Activated CD4-positive, alpha-beta T cell treated with anti-CD3 and anti-CD28 coated beads, Interleukin-2, amount 10 ng/mL, durations not matched to agents 24 days and 14 days (primary cell): ENCODE results near the gene PLBD1. TPM values are rescaled to one million over a fixed set of nuclear protein-coding genes. Genes with fewer than 3 reads are reported as not detected.
A peak's percentile ranks its signal among the peaks of the same experiment; 100 is the strongest.

Experiments
- DNase-seq: peaks from one replicate; pipeline ENCODE4 v3.0.0; 2022
- H3K27ac Mint-ChIP-seq: one replicate; pipeline ENCODE4 v1.8.0; 2022; ENCODE audit warnings: mild to moderate bottlenecking, mixed read lengths
- H3K27me3 Mint-ChIP-seq: one replicate; pipeline ENCODE4 v1.8.0; 2022; ENCODE audit warnings: mixed read lengths
- H3K36me3 Mint-ChIP-seq: one replicate; pipeline ENCODE4 v1.8.0; 2022; ENCODE audit warnings: low read depth, mild to moderate bottlenecking, mixed read lengths
- H3K4me1 Mint-ChIP-seq: one replicate; pipeline ENCODE4 v1.8.0; 2021; ENCODE audit warnings: mixed read lengths
- H3K4me3 Mint-ChIP-seq: one replicate; pipeline ENCODE4 v1.8.0; 2022; ENCODE audit warnings: mild to moderate bottlenecking, moderate library complexity, mixed read lengths
- H3K9me3 Mint-ChIP-seq: one replicate; pipeline ENCODE4 v1.8.0; 2021; ENCODE audit warnings: mixed read lengths
- intact Hi-C: fragments of 100-400 bp; cut with micrococcal nuclease; formaldehyde crosslinking; loops from one replicate; pipeline ENCODE4 v1.15.1; 2023
- total RNA-seq: library from RNA; stranded (reverse); gene quantifications from 2 replicates; pipeline ENCODE4 v1.2.3, GENCODE V29; 2022

Gene PLBD1
- total RNA-seq, 1 donor from 2014 or later, result not detected

- no peak overlapping the region for H3K27ac Mint-ChIP-seq
- no peak overlapping the region for H3K4me3 Mint-ChIP-seq
- no peak for DNase-seq
- intact Hi-C loops, result no loop called here
- H3K36me3 Mint-ChIP-seq, result no peaks in the 10 kb centered on the region
- peaks cover 5% of the 10 kb centered on the region for H3K9me3 Mint-ChIP-seq
- H3K4me1 Mint-ChIP-seq, result peaks cover 4% of the 10 kb centered on the region
- no peaks in the 10 kb centered on the region for H3K27me3 Mint-ChIP-seq
These were observed 9.7 kb downstream of the PLBD1 start for GRCh38 chr12:14557966-14558365.

- intact Hi-C loops, result no loop called here
- Mint-ChIP-seq H3K4me1 (no peaks in the 10 kb centered on the region), H3K4me3 (no peak overlapping the region), H3K36me3 (no peaks in the 10 kb centered on the region), H3K27me3 (no peaks in the 10 kb centered on the region), H3K9me3 (peaks cover 5% of the 10 kb centered on the region), H3K27ac (no peak overlapping the region)
- DNase-seq, result no peak
These were observed 13.2 kb downstream of the PLBD1 start for GRCh38 chr12:14554281-14555007.

GRCh38 chr12:14548609-14549008 is 19.1 kb downstream of the PLBD1 start:
- Mint-ChIP-seq H3K36me3 (no peaks in the 10 kb centered on the region), H3K27ac (no peak overlapping the region), H3K4me3 (no peak overlapping the region), H3K9me3 (peaks cover 5% of the 10 kb centered on the region), H3K27me3 (peaks cover 2% of the 10 kb centered on the region), H3K4me1 (no peaks in the 10 kb centered on the region)
- intact Hi-C loops, result no loop called here
- DNase-seq, result no peak

GRCh38 chr12:14547571-14547970 is 20.1 kb downstream of the PLBD1 start:
- intact Hi-C loops, result no loop called here
- Mint-ChIP-seq H3K27me3 (peaks cover 2% of the 10 kb centered on the region), H3K4me1 (no peaks in the 10 kb centered on the region), H3K9me3 (peaks cover 5% of the 10 kb centered on the region), H3K4me3 (no peak overlapping the region), H3K36me3 (no peaks in the 10 kb centered on the region), H3K27ac (no peak overlapping the region)
- no peak for DNase-seq

GRCh38 chr12:14545144-14546124 is 22.2 kb downstream of the PLBD1 start:
- H3K9me3 Mint-ChIP-seq, result peaks cover 5% of the 10 kb centered on the region
- peaks cover 2% of the 10 kb centered on the region for H3K27me3 Mint-ChIP-seq
- no peaks in the 10 kb centered on the region for H3K36me3 Mint-ChIP-seq
- intact Hi-C loops, result no loop called here
- H3K4me3 Mint-ChIP-seq, result no peak overlapping the region
- H3K4me1 Mint-ChIP-seq, result no peaks in the 10 kb centered on the region
- DNase-seq, result no peak
- no peak overlapping the region for H3K27ac Mint-ChIP-seq

DNA sequence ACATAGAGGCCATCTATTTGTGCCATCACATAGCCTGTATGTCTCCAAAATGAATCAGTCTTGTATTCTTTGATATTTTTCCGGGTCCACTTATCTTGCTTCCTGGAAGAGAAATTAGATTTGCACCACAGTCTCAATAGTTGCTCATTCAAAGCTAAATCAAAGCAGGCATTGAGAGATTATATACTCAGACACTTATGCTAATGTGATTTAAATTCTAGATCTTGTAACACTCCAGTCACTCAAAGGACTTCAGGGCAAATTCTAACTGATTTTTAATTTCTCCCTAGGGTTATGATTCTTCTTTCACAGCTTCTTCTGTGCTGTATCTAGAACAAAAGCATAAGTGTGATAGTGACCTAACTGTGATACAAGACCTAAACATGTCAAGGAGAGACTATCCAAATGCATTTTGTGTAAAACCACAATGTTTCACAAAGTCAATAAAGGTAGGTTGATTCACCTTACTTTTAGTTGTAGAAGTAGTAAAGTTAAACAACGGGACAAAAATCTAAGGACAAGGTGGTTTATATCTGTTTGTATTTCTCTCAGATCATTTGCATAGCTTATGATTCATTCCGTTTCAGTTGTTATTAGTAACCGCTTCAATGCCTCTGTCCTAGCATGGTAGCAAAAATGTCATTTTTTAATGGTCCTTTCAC is 26.8 kb downstream of the PLBD1 start:
- no peak overlapping the region for H3K4me3 Mint-ChIP-seq

DNA sequence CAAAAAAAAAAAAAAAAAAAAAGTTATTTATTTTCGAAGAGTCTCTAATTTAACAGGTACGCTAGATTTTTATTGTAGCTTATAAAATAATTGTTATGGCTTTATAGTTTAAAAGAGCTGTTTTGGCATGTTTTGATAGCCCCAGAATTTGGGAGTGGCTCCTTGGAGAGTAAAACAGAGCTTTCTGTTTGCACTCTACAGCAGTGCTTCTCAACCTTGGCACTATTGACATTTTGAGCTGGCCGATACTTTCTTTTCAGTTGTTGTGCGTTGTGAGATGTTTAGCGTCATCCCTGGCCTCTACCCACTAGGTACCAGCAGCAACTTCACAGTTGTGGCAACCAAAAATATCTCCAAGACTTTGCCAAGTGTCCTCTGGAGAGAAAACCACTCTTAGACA is 30.6 kb downstream of the PLBD1 start:
- no peak overlapping the region for H3K4me3 Mint-ChIP-seq
- intact Hi-C loops, result no loop called here
- H3K4me1 Mint-ChIP-seq, result no peaks in the 10 kb centered on the region
- H3K27ac Mint-ChIP-seq, result no peak overlapping the region
- DNase-seq, result peak; percentile 19
- no peaks in the 10 kb centered on the region for H3K36me3 Mint-ChIP-seq
- H3K27me3 Mint-ChIP-seq, result peaks cover 2% of the 10 kb centered on the region
- H3K9me3 Mint-ChIP-seq, result no peaks in the 10 kb centered on the region

More for the DNA sequence above, 26.8 kb downstream of the PLBD1 start:
- H3K27me3 Mint-ChIP-seq, result peaks cover 2% of the 10 kb centered on the region
- DNase-seq, result no peak
- intact Hi-C loops, result no loop called here
- no peaks in the 10 kb centered on the region for H3K4me1 Mint-ChIP-seq
- H3K9me3 Mint-ChIP-seq, result no peaks in the 10 kb centered on the region
- no peak overlapping the region for H3K27ac Mint-ChIP-seq
- no peaks in the 10 kb centered on the region for H3K36me3 Mint-ChIP-seq

DNA sequence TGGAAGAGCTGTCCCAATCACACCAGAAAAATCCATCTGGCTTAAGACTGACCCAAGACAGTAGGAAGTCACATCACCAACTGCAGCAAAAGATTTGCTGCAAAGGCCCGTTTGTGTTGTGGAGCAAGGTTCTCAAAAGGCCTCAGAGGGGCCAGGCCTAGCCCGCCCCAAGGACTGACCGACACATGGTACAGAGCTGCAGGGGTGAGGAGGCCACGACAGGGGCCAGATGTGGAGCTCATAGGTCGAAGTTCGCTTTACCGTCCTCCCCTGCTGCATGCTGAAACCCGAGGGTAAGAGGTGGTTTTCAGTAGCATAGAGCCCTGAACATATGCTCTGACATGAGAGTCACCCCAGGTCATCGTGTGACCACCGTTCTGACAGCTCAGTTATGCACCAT is 35.5 kb downstream of the PLBD1 start:
- H3K9me3 Mint-ChIP-seq, result no peaks in the 10 kb centered on the region
- intact Hi-C loops, result no loop called here
- no peak for DNase-seq

DNA sequence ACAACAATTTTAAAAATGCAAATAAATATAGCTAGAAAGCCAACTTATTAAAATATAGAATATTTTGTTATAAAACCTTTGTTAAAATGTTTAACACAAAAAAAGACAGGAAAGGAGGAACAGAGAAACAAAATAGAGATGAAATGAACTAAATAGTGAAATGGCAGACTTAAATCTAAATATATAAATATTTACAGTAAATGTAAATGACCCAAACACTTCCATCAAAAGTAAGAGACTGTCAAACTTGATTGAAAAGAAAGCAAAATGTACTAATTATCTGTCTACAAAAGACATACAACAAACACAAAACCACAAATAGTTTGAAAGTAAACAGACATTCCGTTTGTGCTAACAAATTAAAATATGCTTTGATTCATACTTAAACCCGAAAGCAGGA is 41.7 kb downstream of the PLBD1 start:
- intact Hi-C loops, result no loop called here
- H3K4me1 Mint-ChIP-seq, result no peaks in the 10 kb centered on the region
- no peak for DNase-seq
- peaks cover 13% of the 10 kb centered on the region for H3K9me3 Mint-ChIP-seq
- H3K4me3 Mint-ChIP-seq, result no peak overlapping the region
- peaks cover 8% of the 10 kb centered on the region for H3K27me3 Mint-ChIP-seq
- no peak overlapping the region for H3K27ac Mint-ChIP-seq
- H3K36me3 Mint-ChIP-seq, result no peaks in the 10 kb centered on the region

More for the DNA sequence above, 35.5 kb downstream of the PLBD1 start:
- no peaks in the 10 kb centered on the region for H3K4me1 Mint-ChIP-seq
- peaks cover 8% of the 10 kb centered on the region for H3K27me3 Mint-ChIP-seq
- no peaks in the 10 kb centered on the region for H3K36me3 Mint-ChIP-seq
- no peak overlapping the region for H3K27ac Mint-ChIP-seq
- no peak overlapping the region for H3K4me3 Mint-ChIP-seq

DNA sequence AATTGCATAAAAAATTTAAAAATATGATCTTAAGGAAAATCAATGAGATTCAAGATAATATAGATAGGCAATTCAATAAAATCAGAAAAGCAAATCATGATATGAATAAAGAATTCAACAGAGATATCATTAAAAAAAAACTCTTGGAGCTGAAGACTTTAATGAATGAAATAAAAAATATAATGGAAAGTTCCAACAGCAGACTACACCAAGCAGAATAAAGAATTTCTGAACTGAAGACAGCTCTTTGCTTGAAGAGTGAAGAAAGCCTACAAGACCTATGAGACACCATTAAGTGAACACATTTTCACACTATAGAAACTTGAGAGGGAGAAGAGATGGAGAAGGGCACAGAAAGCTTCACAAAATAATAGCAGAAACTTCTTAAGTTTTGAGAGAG is 45.9 kb downstream of the PLBD1 start:
- H3K36me3 Mint-ChIP-seq, result no peaks in the 10 kb centered on the region
- intact Hi-C loops, result no loop called here

GRCh38 chr12:14514946-14515345 is 52.7 kb downstream of the PLBD1 start:
- Mint-ChIP-seq H3K27me3 (peaks cover 2% of the 10 kb centered on the region), H3K4me3 (no peak overlapping the region), H3K27ac (no peak overlapping the region), H3K9me3 (peaks cover 3% of the 10 kb centered on the region), H3K36me3 (no peaks in the 10 kb centered on the region), H3K4me1 (no peaks in the 10 kb centered on the region)
- intact Hi-C loops, result no loop called here
- DNase-seq, result peak; percentile 21

More for the DNA sequence above, 45.9 kb downstream of the PLBD1 start:
- H3K9me3 Mint-ChIP-seq, result peaks cover 16% of the 10 kb centered on the region
- no peaks in the 10 kb centered on the region for H3K27me3 Mint-ChIP-seq
- no peak overlapping the region for H3K4me3 Mint-ChIP-seq
- H3K27ac Mint-ChIP-seq, result no peak overlapping the region
- H3K4me1 Mint-ChIP-seq, result no peaks in the 10 kb centered on the region
- DNase-seq, result no peak

DNA sequence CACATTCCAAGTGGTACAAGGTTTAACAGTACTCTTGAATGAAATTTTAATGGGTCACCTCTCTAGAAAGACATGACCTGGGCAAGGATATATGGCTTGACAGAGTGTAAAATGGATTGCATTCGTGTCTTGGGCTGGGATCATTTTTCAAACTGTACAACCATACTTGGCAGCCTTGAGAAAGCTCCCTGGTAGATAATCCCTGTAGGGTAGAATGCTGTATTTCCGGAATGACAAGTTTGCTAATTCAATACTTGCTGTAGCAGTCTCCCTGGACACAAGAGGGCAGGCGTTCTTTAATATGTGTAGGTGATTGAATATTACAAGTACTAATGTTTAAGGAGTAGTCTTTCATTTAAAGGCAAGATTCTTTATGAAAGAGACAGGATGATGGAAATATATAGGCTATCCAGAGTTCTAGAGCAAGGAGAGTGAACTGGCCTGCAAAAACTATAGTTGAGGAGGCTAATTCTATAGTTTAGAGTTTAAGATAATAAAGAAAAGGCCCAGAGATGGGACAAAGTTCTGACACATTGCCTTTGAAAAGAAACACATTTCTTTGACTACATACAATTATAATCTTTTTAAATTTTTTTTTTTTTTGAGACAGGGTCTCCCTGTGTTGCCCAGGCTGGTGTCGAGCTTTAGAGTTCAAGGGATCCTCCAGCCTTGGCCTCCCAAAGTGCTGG is 53.4 kb downstream of the PLBD1 start:
- Mint-ChIP-seq H3K4me1 (no peaks in the 10 kb centered on the region), H3K4me3 (no peak overlapping the region), H3K36me3 (no peaks in the 10 kb centered on the region), H3K9me3 (peaks cover 3% of the 10 kb centered on the region), H3K27me3 (peaks cover 2% of the 10 kb centered on the region), H3K27ac (no peak overlapping the region)
- intact Hi-C loops, result no loop called here
- DNase-seq, result peak; percentile 55

- intact Hi-C loops, result no loop called here
- peaks cover 3% of the 10 kb centered on the region for H3K36me3 Mint-ChIP-seq
- peaks cover 2% of the 10 kb centered on the region for H3K27me3 Mint-ChIP-seq
- no peak for DNase-seq
- no peak overlapping the region for H3K4me3 Mint-ChIP-seq
- H3K9me3 Mint-ChIP-seq, result no peaks in the 10 kb centered on the region
- no peaks in the 10 kb centered on the region for H3K4me1 Mint-ChIP-seq
- no peak overlapping the region for H3K27ac Mint-ChIP-seq
These were observed 57.1 kb downstream of the PLBD1 start for GRCh38 chr12:14510574-14510973.
